GM19043 (cell line): ENCODE measurements around the gene AKT3.
A peak's percentile ranks its signal among the peaks of the same experiment; 100 is the strongest.
"Not testable (repeated sequence)": the region's sequence is repeated elsewhere in the genome, so short reads cannot be mapped to it uniquely, and the experiment has no call there.

Source experiments
- ATAC-seq: cut with Tn5 transposase; IDR thresholded peaks from one replicate; pipeline ENCODE4 v1.9.1; 2021; ENCODE audit warnings: low read depth; ENCODE audit not compliant: unreplicated experiment

AKT3 gene

DNA sequence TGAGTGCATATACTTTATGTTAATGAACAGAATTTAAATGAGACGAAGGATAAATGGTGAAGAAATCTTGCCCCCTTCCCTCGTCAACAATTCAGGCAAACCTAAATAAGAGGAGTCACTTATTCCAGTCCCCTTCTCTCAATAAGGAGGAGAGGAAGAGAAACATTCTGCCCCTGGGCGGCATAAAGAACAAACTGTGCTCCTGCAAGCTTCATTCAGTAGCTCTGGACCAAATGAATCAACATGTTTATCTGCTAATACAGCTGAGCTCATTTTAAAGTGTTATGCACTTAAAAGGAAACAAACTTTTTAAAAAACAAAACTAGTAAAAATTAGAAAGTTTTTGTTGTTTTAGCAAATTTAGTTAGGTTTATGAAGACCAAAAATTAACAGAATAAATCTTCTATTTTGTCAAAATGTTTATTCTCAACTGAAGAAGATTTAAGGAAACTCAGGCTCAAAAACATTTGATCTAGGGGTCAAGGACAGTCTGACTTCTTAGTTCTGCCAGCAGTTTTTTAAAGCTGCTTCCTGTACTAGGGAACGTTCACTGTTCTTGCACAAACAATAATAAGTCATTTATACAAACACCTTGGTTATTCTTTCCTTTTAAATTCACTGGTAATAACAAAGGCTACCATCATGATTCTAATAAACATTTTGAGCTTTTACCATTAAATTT is 58.3 kb downstream of the AKT3 start:
- no peak for ATAC-seq

DNA sequence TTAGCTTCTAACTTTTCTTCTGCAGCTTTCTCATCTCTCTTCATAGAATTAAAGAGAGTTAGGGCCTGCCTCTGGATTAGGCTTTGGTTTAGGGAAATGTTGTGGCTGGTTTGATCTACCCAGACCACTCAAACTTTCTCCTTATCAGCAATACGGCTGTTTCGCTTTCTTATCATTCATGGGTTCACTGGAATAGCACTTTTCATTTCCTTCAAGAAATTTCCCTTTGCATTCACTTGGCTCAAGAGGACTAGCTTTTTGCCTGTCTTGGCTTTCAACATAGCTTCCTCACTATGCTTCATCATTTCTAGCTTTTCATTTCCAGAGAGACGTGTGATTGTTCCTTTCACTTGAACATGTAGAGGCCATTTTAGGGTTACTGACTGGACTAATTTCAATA is 59.6 kb downstream of the AKT3 start:
- no peak for ATAC-seq

DNA sequence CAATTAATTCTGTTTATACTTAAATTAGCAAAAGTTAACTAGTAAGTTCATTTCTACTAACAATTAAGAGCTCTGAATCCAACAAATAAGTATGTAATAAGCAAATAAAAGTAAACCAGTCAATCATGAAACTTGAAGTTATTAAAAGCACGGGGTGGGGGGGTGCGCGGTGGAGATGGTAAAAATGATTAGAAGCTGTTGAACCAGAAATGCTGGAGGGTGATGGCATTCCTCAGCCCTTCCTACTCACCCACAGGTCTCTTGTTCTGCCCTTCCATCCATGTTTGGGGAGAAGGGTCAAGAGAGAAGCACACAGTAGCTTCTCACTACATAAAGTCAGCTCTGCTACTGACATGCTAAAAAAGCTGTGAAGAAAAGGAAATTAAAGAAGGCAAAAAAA is 63.5 kb downstream of the AKT3 start:
- ATAC-seq: no peak

DNA sequence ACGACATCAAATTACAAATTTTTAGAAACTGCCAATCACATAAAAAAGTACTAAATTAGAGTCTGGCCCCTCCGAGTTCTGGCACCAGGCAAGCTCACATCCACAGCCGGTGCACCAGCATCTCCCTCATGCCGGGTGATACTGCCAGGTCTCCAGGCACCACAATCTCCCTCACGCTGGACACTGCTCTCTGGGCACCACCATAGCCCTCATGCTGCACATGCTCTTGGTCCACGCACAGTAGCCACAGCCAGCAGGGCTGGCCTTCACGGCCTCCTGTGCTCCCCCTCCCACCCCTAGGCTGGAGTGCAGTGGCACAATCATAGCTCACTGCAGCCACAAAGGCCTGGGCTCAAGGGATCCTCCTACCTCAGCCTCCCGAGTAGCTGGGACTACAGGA is 65.5 kb downstream of the AKT3 start:
- ATAC-seq: no peak

- ATAC-seq: no peak
Observed at GRCh38 chr1:243783714-243784113, 66.3 kb downstream of the AKT3 start.

DNA sequence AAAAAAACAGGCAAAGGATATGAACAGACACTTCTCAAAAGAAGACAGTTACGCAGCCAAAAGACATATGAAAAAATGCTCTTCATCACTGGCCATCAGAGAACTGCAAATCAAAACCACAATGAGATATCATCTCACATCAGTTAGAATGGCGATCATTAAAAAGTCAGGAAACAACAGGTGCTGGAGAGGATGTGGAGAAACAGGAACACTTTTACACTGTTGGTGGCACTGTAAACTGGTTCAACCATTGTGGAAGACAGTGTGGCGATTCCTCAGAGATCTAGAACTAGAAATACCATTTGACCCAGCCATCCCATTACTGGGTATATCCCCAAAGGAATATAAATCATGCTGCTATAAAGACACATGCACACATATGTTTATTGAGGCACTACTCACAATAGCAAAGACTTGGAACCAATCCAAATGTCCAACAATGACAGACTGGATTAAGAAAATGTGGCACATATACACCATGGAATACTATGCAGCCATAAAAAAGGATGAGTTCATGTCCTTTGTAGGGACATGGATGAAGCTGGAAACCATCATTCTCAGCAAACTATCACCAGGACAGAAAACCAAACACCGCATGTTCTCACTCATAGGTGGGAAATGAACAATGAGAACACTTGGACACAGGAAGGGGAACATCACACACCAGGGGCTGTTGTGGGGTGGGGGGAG is 77.5 kb downstream of the AKT3 start:
- ATAC-seq: not testable (repeated sequence)

GRCh38 chr1:243770860-243771259 is 79.2 kb downstream of the AKT3 start:
- ATAC-seq: no peak

- no peak for ATAC-seq
Observed at GRCh38 chr1:243765676-243766075, 84.4 kb downstream of the AKT3 start.

DNA sequence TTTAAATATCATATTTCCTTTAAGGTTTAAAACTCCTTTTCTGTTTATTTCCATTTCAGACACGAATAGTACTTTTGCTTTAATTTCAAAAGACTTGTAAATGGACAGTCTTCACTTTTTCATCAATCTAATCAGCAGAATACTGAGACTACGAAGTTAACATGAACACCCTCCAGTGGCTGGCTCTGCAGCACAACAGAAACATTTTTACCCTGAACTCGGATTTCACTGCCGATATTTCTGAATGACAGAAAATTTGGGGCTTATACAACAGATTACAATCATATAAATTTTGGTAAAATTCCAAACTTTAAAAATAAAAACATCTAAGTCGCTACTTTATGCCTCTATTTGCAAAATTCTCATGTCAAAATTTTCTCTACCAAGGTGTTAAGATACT is 86.2 kb downstream of the AKT3 start:
- no peak for ATAC-seq

DNA sequence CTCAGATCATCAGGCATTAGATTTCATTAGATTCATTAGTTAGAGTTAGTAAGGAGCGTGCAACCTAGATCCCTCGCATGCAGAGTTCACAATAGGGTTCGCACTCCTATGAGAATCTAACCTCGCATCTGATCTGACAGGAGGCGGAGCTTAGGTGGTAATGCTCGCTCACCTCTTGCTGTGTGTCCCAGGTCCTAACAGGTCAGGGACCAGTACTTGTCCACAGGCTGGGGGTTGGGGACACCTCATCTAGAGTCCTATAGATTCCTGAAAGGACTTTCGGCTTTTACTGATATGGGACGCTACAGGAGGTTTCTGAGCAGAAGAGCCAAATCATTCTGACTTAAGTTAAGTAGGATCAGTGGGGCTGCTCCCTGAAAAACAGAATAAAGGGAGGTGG is 91.4 kb downstream of the AKT3 start:
- no peak for ATAC-seq

DNA sequence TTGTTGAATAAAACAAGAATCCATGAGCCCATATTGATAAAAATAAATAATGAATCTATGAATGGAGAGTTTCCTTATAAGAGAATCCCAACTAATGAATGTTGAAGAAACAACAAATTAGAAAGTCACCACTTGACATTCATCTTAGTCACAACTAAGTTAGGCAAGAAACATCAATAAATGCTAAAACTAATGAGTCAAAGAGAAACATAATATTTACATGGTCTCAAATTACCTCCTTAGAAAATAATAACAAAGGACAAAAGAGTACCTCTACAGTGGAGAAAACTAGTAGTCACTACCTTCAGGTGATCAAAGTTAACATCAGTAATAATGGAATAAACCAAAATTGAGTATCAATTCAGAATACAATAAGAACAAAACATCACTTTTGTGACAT is 93.5 kb downstream of the AKT3 start:
- no peak for ATAC-seq

- ATAC-seq: no peak
Observed at GRCh38 chr1:243754348-243754747, 95.7 kb downstream of the AKT3 start.

DNA sequence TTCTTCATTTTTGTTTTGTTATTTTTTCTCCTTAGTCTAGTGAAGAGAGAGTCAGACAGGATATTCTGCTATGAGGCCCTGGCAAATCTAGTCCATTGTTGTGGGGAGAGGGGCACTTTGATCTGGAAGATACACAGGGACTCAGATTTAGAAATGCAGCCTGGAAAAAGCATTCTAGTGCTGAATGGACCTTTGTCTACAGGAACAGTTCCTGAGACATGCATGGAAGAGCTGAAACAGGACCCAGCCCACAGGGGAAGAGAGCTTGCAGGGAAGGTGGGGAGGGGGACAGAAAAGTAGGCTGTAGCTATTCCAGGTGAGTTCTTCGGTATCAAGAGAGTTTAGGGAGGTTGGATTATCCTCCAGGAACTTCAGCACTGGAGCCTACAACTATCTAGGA is 98.5 kb downstream of the AKT3 start:
- ATAC-seq: no peak

- peak; percentile 95 for ATAC-seq
Observed at GRCh38 chr1:243748706-243749283, 101.2 kb downstream of the AKT3 start.

GRCh38 chr1:243748227-243748626 is 101.8 kb downstream of the AKT3 start:
- no peak for ATAC-seq

GRCh38 chr1:243746751-243747150 is 103.3 kb downstream of the AKT3 start:
- ATAC-seq: no peak

- no peak for ATAC-seq
Observed at GRCh38 chr1:243745356-243745755, 104.7 kb downstream of the AKT3 start.

DNA sequence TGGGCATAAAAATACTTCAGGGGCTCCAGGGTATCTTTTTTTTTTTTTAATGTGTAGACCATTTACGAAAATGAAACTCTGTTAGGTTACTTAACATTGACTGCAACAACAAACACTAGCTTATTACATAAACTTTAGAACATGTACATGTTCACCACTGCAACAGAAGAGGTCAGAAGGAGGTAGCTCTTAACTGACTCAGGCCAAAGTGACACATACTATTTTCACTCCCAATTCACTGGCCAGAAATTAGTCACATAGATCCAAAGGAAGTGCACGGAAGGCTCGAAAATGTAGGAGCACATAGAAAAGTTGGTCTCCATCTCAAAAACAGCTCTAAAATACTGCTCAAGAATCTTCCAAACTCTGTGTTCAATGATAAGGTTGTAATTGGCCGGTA is 107.2 kb downstream of the AKT3 start:
- no peak for ATAC-seq

DNA sequence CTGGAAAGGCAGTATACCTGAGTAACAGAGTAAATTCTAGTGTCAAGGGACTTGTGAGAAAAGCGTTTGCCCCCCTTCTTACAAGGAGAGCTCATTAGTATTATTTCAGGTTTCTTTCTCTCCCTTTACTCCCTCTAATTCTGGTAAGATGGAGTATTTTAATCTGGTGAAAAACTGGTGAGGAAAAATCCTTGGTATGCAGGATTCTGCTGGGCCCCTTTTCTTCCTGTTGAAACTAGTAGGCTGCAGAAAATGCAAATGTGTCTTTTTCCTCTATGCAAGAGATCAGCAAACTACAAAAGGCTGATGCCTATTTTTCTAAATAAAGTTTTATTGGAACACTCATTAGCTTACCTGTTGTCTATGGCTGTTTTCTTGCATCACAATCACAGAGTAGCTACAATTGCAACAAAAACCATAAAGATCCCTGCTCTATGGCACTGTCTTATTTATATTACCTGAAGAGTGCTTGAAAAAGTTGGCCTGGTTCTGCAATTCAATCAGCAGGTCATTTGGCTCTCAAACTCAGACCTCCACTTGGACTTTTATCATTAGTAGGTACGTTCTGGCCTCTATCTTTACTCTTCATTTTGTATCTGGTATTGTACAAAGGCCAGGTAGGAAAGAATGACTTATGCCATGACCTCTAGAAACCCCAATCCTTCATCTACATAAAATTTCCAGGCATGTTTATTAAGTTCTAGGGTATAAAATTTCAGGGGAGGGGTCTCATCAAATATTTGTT is 109.6 kb downstream of the AKT3 start:
- no peak for ATAC-seq

GRCh38 chr1:243739335-243740003 is 110.6 kb downstream of the AKT3 start:
- no peak for ATAC-seq

DNA sequence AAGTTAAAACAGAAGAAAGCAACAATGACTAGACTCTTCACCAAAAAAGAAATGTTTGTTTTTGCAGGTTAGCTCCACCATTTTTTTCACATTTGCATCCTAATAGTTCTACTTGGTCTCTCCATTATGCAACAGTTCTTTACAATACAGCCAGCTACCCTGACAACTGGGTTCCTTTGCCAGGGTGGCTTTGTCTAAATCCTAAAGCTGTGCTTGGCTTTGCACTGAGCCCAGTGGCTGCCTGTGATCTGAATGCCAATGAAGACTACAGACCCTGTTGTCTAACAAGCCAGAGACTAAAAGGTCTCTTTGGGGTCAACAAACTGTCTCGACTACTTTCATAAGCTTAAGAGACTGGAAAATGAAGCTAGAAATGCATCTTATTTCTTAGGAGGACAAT is 112.0 kb downstream of the AKT3 start:
- ATAC-seq: no peak
